HepG2 (cell line): ENCODE data around the gene MEGF6.

ENCODE experiments used
- CTCF ChIP-seq: sonication (generic); formaldehyde crosslinking; IDR thresholded peaks from 2 replicates; pipeline ENCODE4 v1.5.0; 2020; ENCODE audit warnings: mild to moderate bottlenecking, missing genetic modification reagents, moderate library complexity
- E2F5 ChIP-seq: sonication (generic); formaldehyde crosslinking; conservative IDR thresholded peaks from 2 replicates; pipeline ENCODE4 v1.4.0; 2020; ENCODE audit warnings: missing genetic modification reagents
- FOXJ3 ChIP-seq: sonication (generic); formaldehyde crosslinking; IDR thresholded peaks from 2 replicates; pipeline ENCODE4 v1.4.0; 2020; ENCODE audit warnings: missing genetic modification reagents, mild to moderate bottlenecking, borderline replicate concordance
- HDAC2 ChIP-seq: sonication (generic); formaldehyde crosslinking; IDR thresholded peaks from 2 replicates; pipeline ENCODE4 v1.4.0; 2020; ENCODE audit warnings: missing genetic modification reagents
- KAT8 ChIP-seq: IDR thresholded peaks from 2 replicates; pipeline ENCODE4 v1.6.1; 2016; ENCODE audit warnings: missing genetic modification reagents, missing compliant biosample characterization
- POLR2A ChIP-seq, 2 experiments: IDR thresholded peaks; 2 replicates each; pipeline ENCODE4 v1.6.1; 2011; ENCODE audit warnings: low read depth in 2 of 2, low read length in 2 of 2, mild to moderate bottlenecking in 1 of 2, moderate library complexity in 1 of 2; ENCODE audit not compliant: insufficient read depth in 1 of 2
- PTBP1 ChIP-seq: fragments of 200-400 bp; formaldehyde crosslinking; IDR thresholded peaks from 2 replicates; pipeline ENCODE4 v1.6.1; 2018; ENCODE audit warnings: low read length, low read depth; ENCODE audit not compliant: poor library complexity, severe bottlenecking
- STAT5B ChIP-seq: sonication (generic); formaldehyde crosslinking; IDR thresholded peaks from 2 replicates; pipeline ENCODE4 v1.4.0; 2020; ENCODE audit warnings: missing genetic modification reagents
- USF2 ChIP-seq, 2 experiments: sonication (generic) in 1 of 2; formaldehyde crosslinking in 1 of 2; IDR thresholded peaks; 2 replicates each; pipeline versions ENCODE4 v1.5.1 to v1.6.1; 2011 to 2020; ENCODE audit warnings: borderline replicate concordance in 1 of 2, low read depth in 1 of 2, low read length in 1 of 2, mild to moderate bottlenecking in 1 of 2, missing genetic modification reagents in 1 of 2, moderate library complexity in 1 of 2
- ZBTB42 ChIP-seq: sonication (generic); formaldehyde crosslinking; IDR thresholded peaks from 2 replicates; pipeline ENCODE4 v1.5.0; 2020; ENCODE audit warnings: mild to moderate bottlenecking, missing genetic modification reagents
- ZNF749 ChIP-seq: sonication (generic); formaldehyde crosslinking; IDR thresholded peaks from 2 replicates; pipeline ENCODE4 v1.8.0; 2022; ENCODE audit warnings: mild to moderate bottlenecking, missing genetic modification reagents, moderate library complexity, borderline replicate concordance
- ZNF878 ChIP-seq: sonication (generic); formaldehyde crosslinking; IDR thresholded peaks from 2 replicates; pipeline ENCODE4 v1.8.1; 2023; ENCODE audit warnings: mild to moderate bottlenecking, missing genetic modification reagents, moderate library complexity

- no peak for TF ChIP-seq CTCF
- no peak for TF ChIP-seq POLR2A (IDR thresholded peaks at IDR 0.05; ENCODE audit: insufficient read depth in 1 of 2, low read depth in 2 of 2, low read length in 2 of 2)
- TF ChIP-seq KAT8 (CRISPR knock-in tag): no peak
- no peak for TF ChIP-seq FOXJ3
- TF ChIP-seq HDAC2: no peak
- TF ChIP-seq PTBP1: no peak
- TF ChIP-seq E2F5 (CRISPR knock-in tag): no peak
- TF ChIP-seq ZNF878: no peak
- TF ChIP-seq ZNF749: no peak
- TF ChIP-seq STAT5B (CRISPR knock-in tag): no peak
- no peak for TF ChIP-seq ZBTB42
- TF ChIP-seq USF2 (IDR thresholded peaks at IDR 0.05; ENCODE audit: low read depth, low read length): no peak
- no peak for TF ChIP-seq USF2 (CRISPR knock-in tag; IDR thresholded peaks at IDR 0.05; ENCODE audit: borderline replicate concordance)
These were observed 12.0 kb downstream of the MEGF6 start for GRCh38 chr1:3599286-3599811.
